GM13976 (cell line): ENCODE data around the gene POLRMT.
A peak's percentile ranks its signal among the peaks of the same experiment; 100 is the strongest.
"Not testable (repeated sequence)": the region's sequence is repeated elsewhere in the genome, so short reads cannot be mapped to it uniquely, and the experiment has no call there.

ENCODE experiments used
- DNase-seq: peaks from one replicate; pipeline ENCODE4 v3.0.0; 2012; ENCODE audit warnings: low spot score
- CTCF ChIP-seq: IDR thresholded peaks from 2 replicates; pipeline ENCODE4 v1.5.1; 2012; ENCODE audit warnings: borderline replicate concordance, mild to moderate bottlenecking; ENCODE audit not compliant: insufficient read depth; ENCODE audit errors: extremely low read depth, missing control alignments, control extremely low read depth
- in situ Hi-C: fragments of 300-500 bp; cut with MboI; formaldehyde crosslinking; loops from one replicate; pipeline ENCODE4 v1.12.0; 2022; ENCODE audit warnings: low sequenced_read_pairs, mixed read lengths, inconsistent platforms; ENCODE audit not compliant: unreplicated experiment

The POLRMT gene

DNA sequence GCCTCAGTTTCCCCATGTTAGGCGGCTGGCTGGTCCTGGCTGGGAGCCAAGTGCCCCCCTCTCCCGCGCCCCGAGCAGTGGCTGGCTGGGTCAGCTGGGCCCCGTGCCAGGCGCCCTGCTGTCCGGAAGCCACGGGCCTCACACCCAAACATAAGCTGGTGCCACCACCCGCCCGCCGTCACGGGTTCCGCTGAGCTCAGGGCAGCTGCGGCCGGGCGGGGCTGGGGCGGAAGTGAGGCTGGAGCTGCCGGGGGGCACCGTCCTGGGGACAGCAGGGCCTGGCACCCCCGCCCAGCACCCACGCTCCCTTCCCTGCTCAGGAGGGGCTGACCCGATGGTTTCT lies 24.4 kb downstream of the POLRMT start:
- in situ Hi-C loops, result no loop called here
- no peak for TF ChIP-seq CTCF
- DNase-seq, result no peak

- TF ChIP-seq CTCF, result no peak
- in situ Hi-C loops, result no loop called here
- DNase-seq, result no peak
Measured at GRCh38 chr19:608155-609003, 25.0 kb downstream of the POLRMT start.

- TF ChIP-seq CTCF, result no peak
- in situ Hi-C loops, result no loop called here
- no peak for DNase-seq
Measured at GRCh38 chr19:607301-608154, 25.8 kb downstream of the POLRMT start.

- in situ Hi-C loops, DNase-seq: not testable (repeated sequence)
Measured at GRCh38 chr19:605061-605971, 28.0 kb downstream of the POLRMT start.

DNA sequence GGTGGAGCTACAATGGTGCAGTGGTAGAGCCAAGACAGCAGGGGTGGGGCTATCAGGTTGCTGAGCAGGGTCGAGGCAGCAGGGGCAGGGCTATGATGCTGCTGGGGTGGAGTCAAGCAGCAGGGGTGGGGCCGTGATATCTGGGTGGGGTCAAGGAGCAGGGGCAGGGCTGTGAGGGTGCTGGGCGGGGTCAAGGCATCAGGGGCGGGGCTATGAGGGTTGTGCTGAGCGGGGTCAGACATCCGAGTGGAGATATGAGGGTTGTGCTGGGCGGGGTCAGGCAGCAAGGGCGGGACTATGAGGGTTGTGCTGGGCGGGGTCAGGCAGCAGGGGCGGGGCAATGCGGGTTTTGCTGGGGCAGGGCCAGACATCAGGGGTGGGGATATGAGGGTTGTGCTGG lies 29.0 kb downstream of the POLRMT start:
- in situ Hi-C loops, result no loop called here
- peak; percentile 72 for DNase-seq
- TF ChIP-seq CTCF, result no peak

- in situ Hi-C loops, DNase-seq: not testable (repeated sequence)
Measured at GRCh38 chr19:603779-604178, 29.6 kb downstream of the POLRMT start.

DNA sequence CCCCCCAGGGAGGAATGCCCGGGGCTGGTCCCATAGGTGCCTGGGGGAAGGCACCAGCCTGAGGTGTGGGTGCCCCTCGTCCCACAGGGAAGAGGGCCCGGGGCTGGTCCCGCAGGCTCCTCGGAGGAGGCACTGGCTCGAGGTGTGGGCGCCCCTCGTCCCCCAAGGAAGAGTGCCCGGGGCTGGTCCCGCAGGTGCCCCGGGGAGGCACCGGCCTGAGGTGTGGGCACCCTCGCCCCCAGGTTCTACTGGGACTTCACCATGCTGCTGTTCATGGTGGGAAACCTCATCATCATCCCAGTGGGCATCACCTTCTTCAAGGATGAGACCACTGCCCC lies 30.1 kb downstream of the POLRMT start:
- in situ Hi-C loops, DNase-seq: not testable (repeated sequence)
